Activated CD4-positive, alpha-beta T cell treated with anti-CD3 and anti-CD28 coated beads, Interleukin-2, amount 50 U/mL, for 1 hour (primary cell): ENCODE data around the gene TMEM184A.
"Not testable (repeated sequence)": the region's sequence is repeated elsewhere in the genome, so short reads cannot be mapped to it uniquely, and the experiment has no call there.

Experiments used
- DNase-seq: peaks from one replicate; pipeline ENCODE4 v3.0.0-alpha.2; 2020

The TMEM184A gene

DNA sequence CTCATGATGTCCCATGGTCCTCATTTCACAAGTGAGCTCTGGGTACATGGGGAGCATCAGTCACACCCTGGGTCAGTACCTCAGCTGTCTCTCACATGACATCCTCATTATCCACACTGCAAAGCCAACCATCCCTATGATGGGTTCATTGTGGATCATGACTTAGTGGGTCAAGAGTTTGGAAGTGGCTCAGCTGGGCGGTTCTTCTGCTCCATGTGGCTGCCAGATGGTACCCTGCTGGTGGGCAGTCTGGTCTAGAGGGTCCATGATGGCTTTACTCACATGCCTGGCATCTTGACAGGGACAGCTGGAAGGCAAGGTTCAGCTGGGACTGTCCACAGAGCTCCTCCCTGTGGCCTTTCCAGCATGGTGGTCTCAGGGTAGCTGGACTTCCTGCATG, 33.0 kb upstream of the TMEM184A start:
- no peak for DNase-seq

GRCh38 chr7:1587738-1588137, 31.7 kb upstream of the TMEM184A start:
- DNase-seq = no peak

DNA sequence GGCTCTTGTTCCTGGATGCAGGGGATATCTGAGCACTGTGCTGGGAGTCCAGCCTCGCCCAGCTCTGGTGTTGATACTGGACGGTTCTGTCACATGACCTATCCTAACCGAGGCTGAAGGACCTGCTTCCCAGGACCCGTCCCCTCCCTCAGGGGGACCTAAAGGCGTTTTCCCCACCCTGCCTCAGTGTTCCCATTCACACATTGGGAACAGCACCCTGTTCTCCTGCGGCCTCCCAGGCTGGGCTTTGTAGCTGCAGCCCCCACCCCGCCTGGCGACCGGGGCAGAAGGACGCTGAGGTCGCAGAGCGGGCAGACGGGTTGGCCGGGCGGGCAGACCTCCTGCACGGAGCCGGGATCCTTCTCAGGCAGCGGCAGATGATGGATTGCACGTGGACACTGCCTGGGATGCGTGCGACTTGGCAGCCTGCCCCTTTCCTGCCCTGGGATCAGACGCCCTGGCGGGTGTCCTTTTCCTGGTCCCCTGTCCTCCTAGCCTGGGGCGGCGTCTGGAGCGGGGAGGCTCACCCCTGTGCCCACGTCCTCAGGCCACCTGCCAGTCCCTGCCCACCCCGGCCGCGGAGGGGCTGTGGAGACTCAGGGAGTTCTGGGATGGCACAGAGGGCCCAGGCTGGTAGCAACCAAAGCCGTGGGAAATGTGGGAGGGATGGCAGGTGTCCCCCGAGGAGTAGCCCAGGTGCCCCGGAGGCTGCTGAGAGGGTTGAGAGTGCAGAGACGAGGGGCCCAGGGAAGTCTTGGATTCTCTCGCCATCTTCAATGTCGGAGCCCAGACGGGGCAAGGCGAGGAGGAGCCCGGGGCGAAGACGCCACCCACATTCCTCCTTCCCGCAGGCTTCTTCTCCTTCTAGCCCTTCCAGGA, 31.1 kb upstream of the TMEM184A start:
- no peak for DNase-seq

DNA sequence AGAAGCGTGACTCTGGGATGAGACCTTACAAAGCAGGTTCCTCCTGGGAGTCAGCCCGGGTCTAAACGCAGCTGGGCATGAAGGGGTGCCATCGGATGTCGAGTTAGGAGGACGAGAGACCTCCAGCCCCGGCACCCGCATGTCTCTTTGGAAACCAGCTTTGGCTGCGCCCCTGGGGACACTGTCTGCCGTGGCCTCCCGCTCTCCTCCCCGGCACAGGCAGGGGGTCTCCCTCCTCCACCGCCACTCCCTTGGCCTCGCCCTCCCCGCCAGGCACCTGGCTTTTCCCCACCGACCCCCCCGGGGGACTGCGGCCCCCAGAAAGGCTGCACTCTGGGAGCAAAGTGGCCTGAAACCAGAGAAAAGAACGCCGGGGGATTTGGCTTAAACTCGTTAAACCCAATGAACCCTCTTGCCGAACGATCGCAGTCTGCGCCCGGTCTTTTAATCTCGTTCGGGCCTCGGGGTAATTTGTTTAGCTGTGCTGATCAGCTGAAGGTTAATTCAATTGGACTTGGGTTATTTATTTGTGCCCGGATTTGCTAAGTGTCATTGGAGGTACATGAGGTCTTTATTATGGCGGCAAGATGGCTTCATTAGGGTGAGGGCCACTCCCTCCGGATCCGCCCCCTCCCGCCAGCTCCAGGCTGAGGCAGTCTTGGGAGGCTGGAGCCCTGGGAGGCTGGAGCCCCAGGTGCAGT, 30.3 kb upstream of the TMEM184A start:
- DNase-seq = no peak

GRCh38 chr7:1585142-1585981, 29.4 kb upstream of the TMEM184A start:
- DNase-seq = no peak

DNA sequence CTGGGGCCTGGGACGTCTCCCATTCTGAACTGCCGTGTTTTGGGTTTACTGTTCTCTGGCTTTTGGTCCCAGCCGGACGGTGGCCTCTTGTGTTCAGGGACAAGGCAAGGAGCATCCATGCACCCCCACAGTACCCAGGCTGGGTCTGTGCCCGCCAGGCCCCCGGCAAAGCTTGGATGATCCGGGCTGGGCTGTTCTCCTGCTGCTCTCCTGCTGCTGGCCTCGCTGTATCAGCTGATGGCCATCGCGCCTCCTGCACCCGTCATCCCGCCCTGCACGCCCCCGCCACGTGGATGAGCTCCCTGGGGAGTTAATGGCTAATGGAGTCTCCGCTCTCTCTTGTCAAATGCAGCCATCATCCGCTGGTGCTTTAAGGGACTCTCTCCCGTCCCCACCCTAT, 28.7 kb upstream of the TMEM184A start:
- DNase-seq = no peak

GRCh38 chr7:1583241-1583930, 27.4 kb upstream of the TMEM184A start:
- DNase-seq = not testable (repeated sequence)

- DNase-seq = no peak
These were observed 24.5 kb upstream of the TMEM184A start for GRCh38 chr7:1580422-1581030.

DNA sequence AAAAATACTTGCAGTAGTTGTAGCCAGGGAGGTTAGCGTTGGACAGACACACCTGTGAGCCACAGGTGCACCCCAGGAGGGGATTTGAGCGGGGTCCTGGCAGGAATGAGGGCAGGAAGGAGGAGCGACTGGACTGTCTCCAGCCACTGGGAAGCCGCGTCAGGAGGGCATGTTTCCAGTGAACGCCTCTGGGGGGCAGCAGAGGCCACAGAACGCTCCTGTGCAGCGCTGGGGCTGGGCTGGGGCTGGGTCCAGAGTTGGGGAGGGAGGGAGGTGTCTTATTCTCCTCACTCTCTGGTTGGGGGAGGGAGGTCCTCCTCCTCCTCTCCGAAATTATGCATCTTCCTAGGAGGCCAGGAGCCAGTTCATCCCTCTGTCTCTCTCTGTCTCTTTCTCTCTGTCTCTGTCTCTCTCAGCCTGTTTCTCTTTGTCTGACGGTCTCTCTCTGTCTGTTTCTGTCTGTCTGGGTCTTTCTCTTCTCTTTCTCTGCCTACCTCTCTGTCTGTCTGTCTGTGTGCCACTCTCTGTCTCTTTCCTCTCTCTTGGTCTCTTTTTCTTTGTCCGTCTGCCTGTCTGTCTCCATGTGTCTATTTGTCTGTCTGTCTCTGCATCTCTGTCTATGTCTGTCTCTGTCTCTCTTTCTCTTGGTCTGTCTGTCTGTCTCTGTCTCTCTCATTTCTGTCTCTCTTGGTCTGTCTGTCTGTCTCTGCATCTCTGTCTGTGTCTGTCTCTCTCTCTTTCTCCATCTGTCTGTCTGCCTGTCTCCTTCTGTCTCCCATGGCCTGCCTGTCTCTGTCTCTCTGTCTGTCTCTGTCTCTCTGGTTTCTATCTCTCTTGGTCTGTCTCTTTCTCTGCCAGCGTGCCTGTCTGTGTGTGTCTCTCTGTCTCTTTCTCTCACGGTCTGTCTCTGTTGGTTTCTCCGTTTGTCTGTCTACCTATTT, 23.7 kb upstream of the TMEM184A start:
- peak; percentile 67 for DNase-seq

GRCh38 chr7:1578513-1578912, 22.5 kb upstream of the TMEM184A start:
- DNase-seq = no peak

GRCh38 chr7:1576521-1577253, 20.7 kb upstream of the TMEM184A start:
- no peak for DNase-seq

DNA sequence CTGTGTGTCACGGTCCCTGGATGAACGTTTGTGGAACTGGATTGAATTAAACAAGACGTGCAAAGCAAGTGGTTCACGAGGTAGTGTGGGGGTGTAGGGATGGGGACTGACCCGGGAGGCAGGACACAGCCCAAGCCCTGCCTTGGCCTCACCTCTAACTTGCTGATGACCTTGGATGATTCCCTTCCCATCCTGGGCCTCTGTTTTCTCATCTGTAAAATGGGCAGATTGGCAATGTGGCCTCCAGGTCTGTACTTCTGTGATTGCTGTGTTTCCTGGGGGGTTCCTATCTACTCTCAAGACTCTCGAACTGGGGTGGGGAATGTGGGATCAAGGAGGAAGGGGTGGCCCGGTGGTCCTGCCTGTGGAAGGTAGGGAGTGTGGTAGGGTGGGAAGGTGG, 19.8 kb upstream of the TMEM184A start:
- no peak for DNase-seq

DNA sequence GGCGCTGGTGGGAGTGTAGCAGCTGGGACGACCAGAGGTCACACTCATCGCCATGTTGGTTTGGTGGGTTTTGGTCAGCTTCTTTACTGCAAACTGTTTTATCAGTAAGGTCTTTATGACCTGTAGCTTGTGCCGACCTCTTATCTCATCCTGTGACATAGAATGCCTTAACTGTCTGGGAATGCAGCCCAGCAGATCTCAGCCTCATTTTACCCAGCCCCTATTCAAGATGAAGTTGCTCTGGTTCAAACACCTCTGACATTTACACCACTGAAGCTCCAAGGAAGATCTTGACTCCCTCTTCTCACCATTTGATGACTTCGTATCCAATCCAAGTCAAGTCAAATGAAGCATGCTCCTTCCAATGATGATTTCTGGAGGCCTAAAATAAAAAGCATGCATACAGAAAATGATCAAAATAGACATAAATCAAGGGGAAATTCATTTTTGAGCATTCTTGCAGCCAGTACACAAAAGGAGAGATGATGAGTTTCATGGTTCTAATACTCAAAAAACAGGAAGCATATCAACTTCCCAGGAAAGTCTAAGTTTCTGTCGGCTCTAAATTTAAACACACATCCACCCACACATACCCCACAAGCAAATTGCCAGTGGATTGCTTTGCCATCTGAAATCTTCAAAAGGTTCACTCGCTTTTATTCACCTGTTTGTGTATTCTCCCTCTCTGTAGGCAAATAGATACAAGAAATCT, 16.3 kb upstream of the TMEM184A start:
- no peak for DNase-seq

- DNase-seq = peak; percentile 85
These were observed 14.0 kb upstream of the TMEM184A start, which contains the start of gene PSMG3 for GRCh38 chr7:1569833-1570632. Gene PSMG3, minus strand, starts transcription at chr7:1570032. Its CDS starts 693 bp downstream, at chr7:1569339.

DNA sequence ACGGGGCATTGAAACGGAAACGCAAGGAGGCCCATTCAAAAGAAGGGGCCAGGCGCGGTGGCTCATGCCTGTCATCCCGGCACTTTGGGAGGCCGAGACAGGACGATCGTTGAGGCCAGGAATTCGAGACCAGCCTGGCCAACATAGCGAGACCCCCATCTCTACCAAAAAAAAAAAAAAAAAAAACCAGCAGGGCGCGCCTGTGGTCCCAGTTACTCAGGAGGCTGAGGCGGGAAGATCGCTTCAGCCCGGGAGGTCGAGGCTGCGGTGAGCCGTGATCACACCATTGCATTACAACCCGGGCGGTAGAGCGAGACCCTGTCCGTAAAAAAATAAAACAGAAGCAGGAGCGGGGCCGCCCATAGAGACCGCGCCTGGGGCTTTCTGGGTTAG, 13.4 kb upstream of the TMEM184A start:
- no peak for DNase-seq

DNA sequence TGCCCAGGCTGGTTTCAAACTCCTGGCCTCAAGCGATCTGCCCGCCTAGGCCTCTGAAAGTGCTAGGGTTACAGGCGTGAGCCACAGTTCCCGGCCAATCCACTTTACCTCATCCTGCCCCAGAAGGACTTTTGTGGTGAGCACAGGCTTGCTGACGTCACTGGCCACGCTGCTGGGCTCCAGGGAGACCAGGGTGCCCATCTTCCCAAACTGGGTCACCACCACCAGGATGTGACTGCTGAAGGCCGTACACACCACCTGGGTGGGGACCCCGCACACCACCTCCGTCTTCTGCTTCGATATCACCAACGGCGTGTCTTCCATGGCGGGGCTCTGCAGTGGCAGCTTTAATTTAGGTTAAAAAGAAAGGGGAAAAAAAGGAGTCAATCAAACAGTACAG, 13.0 kb upstream of the TMEM184A start:
- no peak for DNase-seq

DNA sequence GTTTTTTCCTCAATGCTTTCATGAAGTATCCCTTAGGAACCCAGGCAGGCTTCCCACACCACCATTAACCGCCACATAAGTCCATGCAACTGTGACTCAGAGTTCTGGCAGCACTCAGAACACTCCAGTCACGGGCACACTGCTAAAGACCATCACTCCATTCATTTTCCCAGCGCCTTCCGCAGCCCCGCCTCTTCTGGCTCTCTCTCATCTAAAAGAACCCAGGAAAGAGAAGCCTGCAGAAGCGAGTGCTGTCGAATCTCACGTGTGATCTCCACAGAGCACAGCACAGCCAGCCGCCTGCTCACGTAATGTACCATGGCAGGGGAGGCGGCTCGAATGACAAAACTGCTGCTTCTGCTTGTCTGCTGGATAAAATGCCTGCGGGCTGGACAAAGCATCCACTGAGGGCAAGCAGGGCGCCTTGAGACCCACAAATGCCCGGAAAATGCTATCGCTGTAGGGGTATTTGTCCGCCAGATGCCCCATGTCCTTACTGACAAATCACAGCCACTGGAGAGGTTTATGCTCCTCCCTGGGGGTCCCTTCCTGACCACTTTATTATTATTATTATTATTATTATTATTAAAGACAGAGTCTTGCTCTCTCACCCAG, 12.0 kb upstream of the TMEM184A start:
- DNase-seq = no peak

GRCh38 chr7:1567049-1567771, 11.2 kb upstream of the TMEM184A start:
- no peak for DNase-seq
